RPMI7951 (cell line): ENCODE data around the gene TSHZ2. TPM values are rescaled to one million over a fixed set of nuclear protein-coding genes. Genes with fewer than 3 reads are reported as not detected.

Experiments
- DNase-seq: peaks from one replicate; pipeline ENCODE4 v3.0.0-alpha.2; 2012; ENCODE audit warnings: low read depth
- total RNA-seq: library from RNA; depleted of rRNA; stranded (reverse); fragments of >200 nt; shearing (Covaris generic); gene quantifications from 2 replicates; pipeline ENCODE4 v1.2.3, GENCODE V29; 2014

The TSHZ2 gene
- total RNA-seq, 1 experiment from 2014 or later, result 0.12 TPM

GRCh38 chr20:53061192-53062108 lies 89.3 kb downstream of the TSHZ2 start:
- no peak for DNase-seq

GRCh38 chr20:53064935-53065334 lies 92.8 kb downstream of the TSHZ2 start:
- no peak for DNase-seq

- no peak for DNase-seq
Measured at GRCh38 chr20:53068241-53068640, 96.1 kb downstream of the TSHZ2 start.

GRCh38 chr20:53069132-53069531 lies 97.0 kb downstream of the TSHZ2 start:
- no peak for DNase-seq

- DNase-seq, result no peak
Measured at GRCh38 chr20:53070224-53070623, 98.1 kb downstream of the TSHZ2 start.

GRCh38 chr20:53070706-53071392 lies 98.7 kb downstream of the TSHZ2 start:
- no peak for DNase-seq

GRCh38 chr20:53071833-53072232 lies 99.7 kb downstream of the TSHZ2 start:
- no peak for DNase-seq

- DNase-seq, result no peak
Measured at GRCh38 chr20:53072923-53073579, 100.9 kb downstream of the TSHZ2 start.

GRCh38 chr20:53073636-53074415 lies 101.7 kb downstream of the TSHZ2 start:
- no peak for DNase-seq

- no peak for DNase-seq
Measured at GRCh38 chr20:53074811-53075314, 102.7 kb downstream of the TSHZ2 start.

- no peak for DNase-seq
Measured at GRCh38 chr20:53076668-53077067, 104.5 kb downstream of the TSHZ2 start.

GRCh38 chr20:53077373-53078205 lies 105.4 kb downstream of the TSHZ2 start:
- DNase-seq, result no peak

GRCh38 chr20:53078761-53079160 lies 106.6 kb downstream of the TSHZ2 start:
- no peak for DNase-seq

GRCh38 chr20:53079261-53079691 lies 107.1 kb downstream of the TSHZ2 start:
- DNase-seq, result no peak

GRCh38 chr20:53079828-53080686 lies 107.9 kb downstream of the TSHZ2 start:
- no peak for DNase-seq

- DNase-seq, result no peak
Measured at GRCh38 chr20:53080687-53080962, 108.5 kb downstream of the TSHZ2 start.

GRCh38 chr20:53080969-53081871 lies 109.1 kb downstream of the TSHZ2 start:
- DNase-seq, result peak; percentile 2
